GM23338 (cell line): ENCODE data around the gene ARID1B. TPM values are rescaled to one million over a fixed set of nuclear protein-coding genes. Genes with fewer than 3 reads are reported as not detected.

ENCODE experiments used
- ATAC-seq: fragments of 200-7000 bp; cut with Tn5 transposase; 3 replicates; pipeline ENCODE4 v1.9.1; 2020
- DNase-seq: peaks from one replicate; pipeline ENCODE4 v3.0.0-alpha.2; 2015; ENCODE audit warnings: low spot score
- H2AFZ ChIP-seq: fragments of 200-600 bp; sonication (generic); 2 replicates; pipeline ENCODE4 v1.8.0; 2016; ENCODE audit warnings: antibody characterized with exemption, mild to moderate bottlenecking, moderate library complexity
- H3F3A ChIP-seq: fragments of 200-600 bp; sonication (generic); replicated peaks from 2 replicates; pipeline ENCODE4 v1.8.0; 2017; ENCODE audit warnings: antibody characterized with exemption, mixed run types, low read depth
- H3K27ac ChIP-seq: fragments of 200-600 bp; sonication (generic); 2 replicates; pipeline ENCODE4 v1.6.1; 2016; ENCODE audit warnings: low read depth
- H3K27me3 ChIP-seq: fragments of 200-600 bp; sonication (generic); 2 replicates; pipeline ENCODE4 v1.8.0; 2016; ENCODE audit warnings: mild to moderate bottlenecking, mixed run types, moderate library complexity; ENCODE audit not compliant: insufficient read depth
- H3K36me3 ChIP-seq: fragments of 200-600 bp; sonication (generic); 2 replicates; pipeline ENCODE4 v1.8.0; 2016; ENCODE audit warnings: mild to moderate bottlenecking; ENCODE audit not compliant: insufficient read depth
- H3K4me1 ChIP-seq: fragments of 200-600 bp; sonication (generic); 2 replicates; pipeline ENCODE4 v1.8.0; 2016; ENCODE audit warnings: mild to moderate bottlenecking, moderate library complexity; ENCODE audit not compliant: insufficient read depth
- H3K4me2 ChIP-seq: fragments of 200-600 bp; sonication (generic); 2 replicates; pipeline ENCODE4 v1.7.1; 2017; ENCODE audit warnings: mixed run types
- H3K4me3 ChIP-seq: fragments of 200-600 bp; sonication (generic); 2 replicates; pipeline ENCODE4 v1.6.1; 2016; ENCODE audit warnings: mixed run types
- H3K79me2 ChIP-seq: fragments of 200-600 bp; sonication (generic); replicated peaks from 2 replicates; pipeline ENCODE4 v1.8.0; 2017; ENCODE audit warnings: mild to moderate bottlenecking; ENCODE audit not compliant: insufficient read depth
- H3K9me2 ChIP-seq: fragments of 200-600 bp; sonication (generic); 2 replicates; pipeline ENCODE4 v1.8.0; 2017; ENCODE audit not compliant: insufficient read depth
- H4K20me1 ChIP-seq: fragments of 200-600 bp; sonication (generic); replicated peaks from 2 replicates; pipeline ENCODE4 v1.8.0; 2017; ENCODE audit warnings: mild to moderate bottlenecking; ENCODE audit not compliant: insufficient read depth
- H3K27ac Mint-ChIP-seq: 2 replicates; pipeline ENCODE4 v1.8.0; 2020; ENCODE audit warnings: inconsistent platforms, mild to moderate bottlenecking, moderate library complexity, mixed read lengths
- H3K27me3 Mint-ChIP-seq: 3 replicates; pipeline ENCODE4 v1.8.0; 2022; ENCODE audit warnings: low read depth, mild to moderate bottlenecking, moderate library complexity, mixed read lengths, inconsistent platforms; ENCODE audit not compliant: insufficient read depth, poor library complexity
- H3K36me3 Mint-ChIP-seq: 3 replicates; pipeline ENCODE4 v1.8.0; 2021; ENCODE audit warnings: low read depth, mild to moderate bottlenecking, inconsistent platforms, moderate library complexity, mixed read lengths
- H3K4me1 Mint-ChIP-seq: 3 replicates; pipeline ENCODE4 v1.8.0; 2020; ENCODE audit warnings: mild to moderate bottlenecking, inconsistent platforms, mixed read lengths
- H3K4me3 Mint-ChIP-seq: 3 replicates; pipeline ENCODE4 v1.8.0; 2021; ENCODE audit warnings: moderate library complexity, mild to moderate bottlenecking, inconsistent platforms, mixed read lengths
- H3K9me3 Mint-ChIP-seq: 3 replicates; pipeline ENCODE4 v1.8.0; 2020; ENCODE audit warnings: moderate library complexity, mild to moderate bottlenecking, inconsistent platforms, mixed read lengths
- CREB1 ChIP-seq: fragments of 250-450 bp; sonication (Bioruptor Pico); IDR thresholded peaks from 2 replicates; pipeline ENCODE4 v1.5.0; 2020; ENCODE audit warnings: low read depth, mild to moderate bottlenecking, moderate library complexity
- CTCF ChIP-seq, 2 experiments: fragments of 200-600 bp in 1 of 2; sonication (generic) in 1 of 2; conservative IDR thresholded peaks; 2 replicates each; pipeline versions ENCODE4 v1.5.1 to v1.6.1; 2016 to 2017; ENCODE audit warnings: antibody characterized with exemption in 2 of 2, low read depth in 2 of 2, mild to moderate bottlenecking in 2 of 2, moderate library complexity in 1 of 2
- ETS1 ChIP-seq: IDR thresholded peaks from 2 replicates; pipeline ENCODE4 v1.6.1; 2016; ENCODE audit warnings: antibody characterized with exemption
- EZH2 ChIP-seq: fragments of 200-600 bp; sonication (generic); IDR thresholded peaks from one replicate; pipeline ENCODE4 v1.8.0; 2017; ENCODE audit warnings: antibody characterized with exemption, mild to moderate bottlenecking, low read depth; ENCODE audit not compliant: unreplicated experiment
- EZH2phosphoT487 ChIP-seq: fragments of 200-600 bp; sonication (generic); IDR thresholded peaks from one replicate; pipeline ENCODE4 v1.8.1; 2018; ENCODE audit warnings: antibody characterized with exemption; ENCODE audit not compliant: unreplicated experiment
- JUNB ChIP-seq: IDR thresholded peaks from one replicate; pipeline ENCODE4 v1.6.1; 2016; ENCODE audit warnings: antibody characterized with exemption; ENCODE audit not compliant: unreplicated experiment
- NANOG ChIP-seq: IDR thresholded peaks from 2 replicates; pipeline ENCODE4 v1.6.1; 2016; ENCODE audit warnings: antibody characterized with exemption, borderline replicate concordance
- POLR2AphosphoS5 ChIP-seq: IDR thresholded peaks from 2 replicates; pipeline ENCODE4 v1.6.1; 2016; ENCODE audit warnings: antibody characterized with exemption, low read depth
- REST ChIP-seq: IDR thresholded peaks from one replicate; pipeline ENCODE4 v1.6.1; 2018; ENCODE audit warnings: antibody characterized with exemption; ENCODE audit not compliant: unreplicated experiment
- STAT1 ChIP-seq: IDR thresholded peaks from one replicate; pipeline ENCODE4 v1.6.1; 2016; ENCODE audit warnings: antibody characterized with exemption; ENCODE audit not compliant: unreplicated experiment
- ZNF114 ChIP-seq: fragments of 250-450 bp; sonication (Bioruptor Pico); IDR thresholded peaks from 2 replicates; pipeline ENCODE4 v1.5.0; 2020; ENCODE audit warnings: mild to moderate bottlenecking, moderate library complexity
- ZNF331 ChIP-seq: fragments of 250-450 bp; sonication (Bioruptor Pico); IDR thresholded peaks from 2 replicates; pipeline ENCODE4 v1.5.0; 2020; ENCODE audit warnings: low read depth, mild to moderate bottlenecking, moderate library complexity
- ZNF462 ChIP-seq: fragments of 250-450 bp; sonication (Bioruptor Pico); IDR thresholded peaks from 2 replicates; pipeline ENCODE4 v1.5.0; 2020; ENCODE audit warnings: mild to moderate bottlenecking, moderate library complexity
- polyA plus RNA-seq: library from polyadenylated mRNA; unstranded; fragments of >200 nt; fragmentation: Nextera tagmentation; extraction: Ambion mirVana; gene quantifications from 2 replicates; pipeline ENCODE4 v1.2.1, GENCODE V29; 2016
- total RNA-seq: library from RNA; depleted of rRNA; stranded (reverse); fragments of >200 nt; shearing (Covaris generic); gene quantifications from 2 replicates; pipeline ENCODE4 v1.2.3, GENCODE V29; 2014

ARID1B gene
- total and polyA plus RNA-seq, 2 experiments from 2014 or later: 59.3 to 72.2 TPM

- H3K4me2 ChIP-seq: no peak overlapping the region
- peaks cover 6% of the 10 kb centered on the region; the same call in 2 of the 3 replicates for H3K36me3 Mint-ChIP-seq
- H3K4me1 Mint-ChIP-seq: peaks cover 6% of the 10 kb centered on the region
- H2AFZ ChIP-seq: no peak overlapping the region
- H4K20me1 ChIP-seq: no peaks in the 10 kb centered on the region
- H3K27me3 Mint-ChIP-seq: peaks cover 9% of the 10 kb centered on the region
- no peaks in the 10 kb centered on the region for H3F3A ChIP-seq
- H3K4me1 ChIP-seq: no peaks in the 10 kb centered on the region
- no peak overlapping the region for H3K4me3 ChIP-seq
- H3K79me2 ChIP-seq: peaks cover 5% of the 10 kb centered on the region; the same call in 1 of the 2 replicates
- no peak overlapping the region for H3K4me3 Mint-ChIP-seq
- TF ChIP-seq POLR2AphosphoS5 (no peak), ZNF462 (CRISPR knock-in tag) (no peak), JUNB (no peak), STAT1 (no peak), ETS1 (no peak), EZH2 (no peak), CREB1 (CRISPR knock-in tag) (no peak), ZNF114 (CRISPR knock-in tag) (no peak), CTCF (conservative IDR thresholded peaks at IDR 0.05; ENCODE audit: low read depth in 2 of 2) (no peak), EZH2phosphoT487 (no peak), NANOG (no peak), REST (no peak), ZNF331 (CRISPR knock-in tag) (no peak)
- no peaks in the 10 kb centered on the region for H3K9me2 ChIP-seq
- no peaks in the 10 kb centered on the region for H3K27me3 ChIP-seq
- ATAC-seq (no peak), DNase-seq (no peak)
- H3K9me3 Mint-ChIP-seq: no peaks in the 10 kb centered on the region
- H3K27ac ChIP-seq: no peak overlapping the region
- no peaks in the 10 kb centered on the region; the same call in 1 of the 2 replicates for H3K36me3 ChIP-seq
- H3K27ac Mint-ChIP-seq: peak overlapping the region; percentile 64
Measured at GRCh38 chr6:157107915-157108651, 330.9 kb downstream of the ARID1B start.
